HepG2 (cell line): Measurements from ENCODE around the gene SUSD6. TPM values are rescaled to one million over a fixed set of nuclear protein-coding genes. Genes with fewer than 3 reads are reported as not detected.

Experiments used
- ARID5B ChIP-seq: IDR thresholded peaks from 2 replicates; pipeline ENCODE4 v1.4.0; 2020; ENCODE audit warnings: mild to moderate bottlenecking, missing genetic modification reagents
- BRD4 ChIP-seq: sonication (generic); formaldehyde crosslinking; IDR thresholded peaks from 2 replicates; pipeline ENCODE4 v1.4.0; 2020; ENCODE audit warnings: missing genetic modification reagents
- EP300 ChIP-seq, 3 experiments: sonication (generic) in 1 of 3; formaldehyde crosslinking in 1 of 3; IDR thresholded peaks; 2 replicates each; pipeline versions ENCODE4 v1.5.1 to v1.6.1; 2011 to 2020; ENCODE audit warnings: low read depth in 2 of 3, low read length in 2 of 3, borderline replicate concordance in 1 of 3, improper control_type of control experiment in 1 of 3, mild to moderate bottlenecking in 1 of 3, missing genetic modification reagents in 1 of 3, moderate library complexity in 1 of 3
- HDAC2 ChIP-seq: sonication (generic); formaldehyde crosslinking; IDR thresholded peaks from 2 replicates; pipeline ENCODE4 v1.4.0; 2020; ENCODE audit warnings: missing genetic modification reagents
- HNF4A ChIP-seq: sonication (generic); formaldehyde crosslinking; IDR thresholded peaks from 2 replicates; pipeline ENCODE4 v1.4.0; 2020; ENCODE audit warnings: missing genetic modification reagents
- KAT8 ChIP-seq: IDR thresholded peaks from 2 replicates; pipeline ENCODE4 v1.6.1; 2016; ENCODE audit warnings: missing genetic modification reagents, missing compliant biosample characterization
- MAFG ChIP-seq: sonication (generic); formaldehyde crosslinking; IDR thresholded peaks from 2 replicates; pipeline ENCODE4 v1.5.1; 2020; ENCODE audit warnings: mild to moderate bottlenecking, missing genetic modification reagents
- MAFK ChIP-seq, 2 experiments: IDR thresholded peaks in 1 of 2; conservative IDR thresholded peaks in 1 of 2; 2 replicates each; pipeline ENCODE4 v1.6.1; 2011; ENCODE audit warnings: improper control_type of control experiment in 2 of 2, low read length in 2 of 2
- MAX ChIP-seq: IDR thresholded peaks from 2 replicates; pipeline ENCODE4 v1.6.1; 2012; ENCODE audit warnings: inconsistent platforms
- MED13 ChIP-seq: sonication (generic); formaldehyde crosslinking; IDR thresholded peaks from 2 replicates; pipeline ENCODE4 v1.5.0; 2020; ENCODE audit warnings: missing genetic modification reagents
- NR3C1 ChIP-seq: sonication (generic); formaldehyde crosslinking; IDR thresholded peaks from 2 replicates; pipeline ENCODE4 v1.4.0; 2020; ENCODE audit warnings: missing genetic modification reagents
- POGZ ChIP-seq: sonication (generic); formaldehyde crosslinking; IDR thresholded peaks from 2 replicates; pipeline ENCODE4 v1.4.0; 2020; ENCODE audit warnings: mild to moderate bottlenecking, missing genetic modification reagents
- SOX13 ChIP-seq, 3 experiments: fragments of 450-650 bp in 1 of 3; sonication (generic) in 1 of 3; formaldehyde crosslinking in 1 of 3; IDR thresholded peaks in 2 of 3; conservative IDR thresholded peaks in 1 of 3; 2 replicates each; pipeline versions ENCODE4 v1.5.0 to v1.6.1; 2016 to 2020; ENCODE audit warnings: antibody characterized with exemption in 1 of 3, mild to moderate bottlenecking in 1 of 3, missing compliant biosample characterization in 1 of 3, missing genetic modification reagents in 1 of 3, moderate library complexity in 1 of 3
- SOX6 ChIP-seq, 2 experiments: fragments of 450-650 bp in 1 of 2; sonication (generic) in 1 of 2; formaldehyde crosslinking in 1 of 2; IDR thresholded peaks; 2 replicates each; pipeline versions ENCODE4 v1.4.0 to v1.6.1; 2017 to 2020; ENCODE audit warnings: antibody characterized with exemption in 1 of 2, mild to moderate bottlenecking in 1 of 2, missing genetic modification reagents in 1 of 2
- SP1 ChIP-seq, 2 experiments: fragments of 450-650 bp in 1 of 2; sonication (generic) in 1 of 2; formaldehyde crosslinking in 1 of 2; IDR thresholded peaks; 2 replicates each; pipeline versions ENCODE4 v1.4.0 to v1.6.1; 2016 to 2020; ENCODE audit warnings: missing genetic modification reagents in 1 of 2
- TBX2 ChIP-seq: sonication (generic); formaldehyde crosslinking; IDR thresholded peaks from 2 replicates; pipeline ENCODE4 v1.5.0; 2020; ENCODE audit warnings: missing genetic modification reagents, mild to moderate bottlenecking, borderline replicate concordance
- TMF1 ChIP-seq: sonication (generic); formaldehyde crosslinking; IDR thresholded peaks from 2 replicates; pipeline ENCODE4 v1.8.1; 2022; ENCODE audit warnings: low read depth, missing genetic modification reagents
- ZBTB38 ChIP-seq: sonication (generic); formaldehyde crosslinking; IDR thresholded peaks from 2 replicates; pipeline ENCODE4 v1.5.1; 2020; ENCODE audit warnings: mild to moderate bottlenecking, missing genetic modification reagents
- ZFAT ChIP-seq: sonication (generic); formaldehyde crosslinking; conservative IDR thresholded peaks from 2 replicates; pipeline ENCODE4 v1.8.1; 2023; ENCODE audit warnings: missing genetic modification reagents, inconsistent platforms
- ZFP36L1 ChIP-seq: sonication (generic); formaldehyde crosslinking; IDR thresholded peaks from 2 replicates; pipeline ENCODE4 v1.8.0; 2022; ENCODE audit warnings: mild to moderate bottlenecking, missing genetic modification reagents, moderate library complexity
- ZMAT3 ChIP-seq: sonication (generic); formaldehyde crosslinking; conservative IDR thresholded peaks from 2 replicates; pipeline ENCODE4 v1.7.0; 2021; ENCODE audit warnings: missing genetic modification reagents
- ZNF292 ChIP-seq: sonication (generic); formaldehyde crosslinking; IDR thresholded peaks from 2 replicates; pipeline ENCODE4 v1.8.1; 2022; ENCODE audit warnings: mild to moderate bottlenecking, low read depth, missing genetic modification reagents, borderline replicate concordance
- ZNF317 ChIP-seq: sonication (generic); formaldehyde crosslinking; IDR thresholded peaks from 2 replicates; pipeline ENCODE4 v1.5.0; 2020; ENCODE audit warnings: mild to moderate bottlenecking, missing genetic modification reagents
- ZNF781 ChIP-seq: sonication (generic); formaldehyde crosslinking; IDR thresholded peaks from 2 replicates; pipeline ENCODE4 v1.5.1; 2020; ENCODE audit warnings: borderline replicate concordance, mild to moderate bottlenecking, missing genetic modification reagents; ENCODE audit errors: not compliant biosample characterization
- polyA plus RNA-seq, 8 experiments: library from polyadenylated mRNA; depleted of rRNA in 3 of 8; stranded (reverse) in 7 of 8; unstranded in 1 of 8; fragments of >200 nt; fragmentation: Illumina TruSeq in 4 of 8; extraction: Trizol in 4 of 8; gene quantifications; 2 replicates each; pipeline versions ENCODE4 v1.2.1 to v1.2.3, GENCODE V29; 2011 to 2016; ENCODE audit warnings: low read depth in 4 of 8, missing spikeins in 1 of 8, mixed read lengths in 1 of 8; ENCODE audit not compliant: insufficient read depth in 1 of 8
- total RNA-seq, 5 experiments: library from RNA; depleted of rRNA; stranded (reverse); fragments of >200 nt; fragmentation: Illumina TruSeq; extraction: Trizol; gene quantifications; 2 replicates each; pipeline ENCODE4 v1.2.3, GENCODE V29; 2016; ENCODE audit warnings: low read depth in 1 of 5
- TF ChIP-seq, protein P1 (sequence below): sonication (generic); formaldehyde crosslinking; IDR thresholded peaks from 2 replicates; pipeline ENCODE4 v1.8.0; 2022; ENCODE audit warnings: mild to moderate bottlenecking, missing genetic modification reagents

Gene SUSD6
- total and polyA plus RNA-seq, 2 of the 13 experiments (the other 11 are each of a cell fraction or from before 2014, with no cell fraction given) = 7.2 to 7.4 TPM

GRCh38 chr14:69685716-69686115 is 74.3 kb downstream of the SUSD6 start (continued):
- TF ChIP-seq NR3C1 (CRISPR knock-in tag) = no peak
- no peak for TF ChIP-seq ZMAT3 (CRISPR knock-in tag)
- TF ChIP-seq ZBTB38 (CRISPR knock-in tag) = peak; percentile 61; the same call in 1 of the 2 replicates
- TF ChIP-seq HDAC2 (CRISPR knock-in tag) = peak; percentile 48; the same call in 1 of the 2 replicates
- no peak for TF ChIP-seq SOX13 (IDR thresholded peaks at IDR 0.05)
- peak in 1 of 2 experiments; percentile 57; a peak in 2 of 4 replicates for TF ChIP-seq SOX13 (CRISPR knock-in tag; conservative IDR thresholded peaks at IDR 0.05 in 1 of 2, IDR thresholded peaks at IDR 0.05 in 1 of 2)
- no peak for TF ChIP-seq MAFK (conservative IDR thresholded peaks at IDR 0.05 in 1 of 2, IDR thresholded peaks at IDR 0.05 in 1 of 2; ENCODE audit: low read length in 2 of 2)
- 0 out of 2 replicates have a peak, but pooled peaks have one; percentile 17 for TF ChIP-seq KAT8 (CRISPR knock-in tag)
- no peak for TF ChIP-seq SOX6 (IDR thresholded peaks at IDR 0.05)
- TF ChIP-seq SOX6 (CRISPR knock-in tag; IDR thresholded peaks at IDR 0.05) = 0 out of 2 replicates have a peak, but pooled peaks have one; percentile 44
- no peak for TF ChIP-seq MAFG
- no peak for TF ChIP-seq POGZ (CRISPR knock-in tag)
- TF ChIP-seq ARID5B = peak; percentile 63; the same call in 1 of the 2 replicates
- no peak for TF ChIP-seq ZNF781 (CRISPR knock-in tag)
- TF ChIP-seq SP1 (IDR thresholded peaks at IDR 0.05) = no peak
- no peak for TF ChIP-seq SP1 (CRISPR knock-in tag; IDR thresholded peaks at IDR 0.05)
- peak; percentile 50; the same call in 1 of the 2 replicates for TF ChIP-seq MAX
- TF ChIP-seq ZFAT (CRISPR knock-in tag) = no peak
- TF ChIP-seq EP300 (IDR thresholded peaks at IDR 0.05; ENCODE audit: low read depth in 2 of 2, low read length in 2 of 2) = peak in 1 of 2 experiments; percentile 37; a peak in 1 of 4 replicates
- no peak for TF ChIP-seq EP300 (CRISPR knock-in tag; IDR thresholded peaks at IDR 0.05; ENCODE audit: borderline replicate concordance)
- peak; percentile 50; the same call in 1 of the 2 replicates for TF ChIP-seq TBX2
- no peak for TF ChIP-seq BRD4
- peak; percentile 87 for TF ChIP-seq ZNF317 (CRISPR knock-in tag)
- no peak for TF ChIP-seq MED13 (CRISPR knock-in tag)
- no peak for TF ChIP-seq TMF1
- no peak for TF ChIP-seq ZFP36L1 (CRISPR knock-in tag)
- TF ChIP-seq, protein P1, sequence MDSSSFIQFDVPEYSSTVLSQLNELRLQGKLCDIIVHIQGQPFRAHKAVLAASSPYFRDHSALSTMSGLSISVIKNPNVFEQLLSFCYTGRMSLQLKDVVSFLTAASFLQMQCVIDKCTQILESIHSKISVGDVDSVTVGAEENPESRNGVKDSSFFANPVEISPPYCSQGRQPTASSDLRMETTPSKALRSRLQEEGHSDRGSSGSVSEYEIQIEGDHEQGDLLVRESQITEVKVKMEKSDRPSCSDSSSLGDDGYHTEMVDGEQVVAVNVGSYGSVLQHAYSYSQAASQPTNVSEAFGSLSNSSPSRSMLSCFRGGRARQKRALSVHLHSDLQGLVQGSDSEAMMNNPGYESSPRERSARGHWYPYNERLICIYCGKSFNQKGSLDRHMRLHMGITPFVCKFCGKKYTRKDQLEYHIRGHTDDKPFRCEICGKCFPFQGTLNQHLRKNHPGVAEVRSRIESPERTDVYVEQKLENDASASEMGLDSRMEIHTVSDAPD (CRISPR knock-in tag) = no peak
- peak; percentile 72 for TF ChIP-seq HNF4A (CRISPR knock-in tag)
- peak; percentile 46; the same call in 1 of the 2 replicates for TF ChIP-seq ZNF292
